ENCODE measurements around the gene NT5C1A. TPM values are rescaled to one million over a fixed set of nuclear protein-coding genes. Genes with fewer than 3 reads are reported as not detected.

NT5C1A gene
- polyA plus RNA-seq, 1 experiment = not detected

DNA sequence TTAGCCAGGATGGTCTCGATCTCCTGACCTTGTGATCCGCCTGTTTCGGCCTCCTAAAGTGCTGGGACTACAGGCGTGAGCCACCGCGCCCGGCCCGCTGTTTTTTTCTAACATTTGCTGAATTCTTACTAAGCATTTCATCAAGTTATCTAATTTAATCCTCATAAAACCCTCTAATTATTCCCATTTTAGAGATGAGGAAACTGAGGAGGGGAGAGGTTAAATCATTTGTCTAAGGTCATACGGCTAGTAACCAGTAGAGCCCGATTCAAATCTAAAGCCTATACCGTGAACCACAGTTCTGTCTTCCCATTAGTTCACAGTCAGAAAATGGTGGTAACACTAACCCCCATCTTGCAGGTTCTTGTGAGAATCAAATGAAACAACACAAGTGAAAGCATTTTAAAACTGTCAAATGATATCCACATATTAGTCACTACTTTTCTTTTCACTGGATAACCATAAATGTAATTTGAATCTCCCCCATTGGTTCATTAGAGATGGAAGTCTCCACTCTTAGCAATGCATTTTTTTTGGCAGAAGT lies 43.0 kb downstream of the NT5C1A start:
- Histone ChIP-seq H3K4me3 (ENCODE audit: low read depth, low read length) (no peak overlapping the region), H3K36me3 (ENCODE audit: control insufficient read depth, insufficient read depth, low read length) (no peaks in the 10 kb centered on the region), H3K27me3 (ENCODE audit: control insufficient read depth, insufficient read depth, low read length) (peaks cover 7% of the 10 kb centered on the region; the same call in 1 of the 2 replicates)
- DNase-seq (ENCODE audit: low read depth) = no peak
- TF ChIP-seq, protein P1, sequence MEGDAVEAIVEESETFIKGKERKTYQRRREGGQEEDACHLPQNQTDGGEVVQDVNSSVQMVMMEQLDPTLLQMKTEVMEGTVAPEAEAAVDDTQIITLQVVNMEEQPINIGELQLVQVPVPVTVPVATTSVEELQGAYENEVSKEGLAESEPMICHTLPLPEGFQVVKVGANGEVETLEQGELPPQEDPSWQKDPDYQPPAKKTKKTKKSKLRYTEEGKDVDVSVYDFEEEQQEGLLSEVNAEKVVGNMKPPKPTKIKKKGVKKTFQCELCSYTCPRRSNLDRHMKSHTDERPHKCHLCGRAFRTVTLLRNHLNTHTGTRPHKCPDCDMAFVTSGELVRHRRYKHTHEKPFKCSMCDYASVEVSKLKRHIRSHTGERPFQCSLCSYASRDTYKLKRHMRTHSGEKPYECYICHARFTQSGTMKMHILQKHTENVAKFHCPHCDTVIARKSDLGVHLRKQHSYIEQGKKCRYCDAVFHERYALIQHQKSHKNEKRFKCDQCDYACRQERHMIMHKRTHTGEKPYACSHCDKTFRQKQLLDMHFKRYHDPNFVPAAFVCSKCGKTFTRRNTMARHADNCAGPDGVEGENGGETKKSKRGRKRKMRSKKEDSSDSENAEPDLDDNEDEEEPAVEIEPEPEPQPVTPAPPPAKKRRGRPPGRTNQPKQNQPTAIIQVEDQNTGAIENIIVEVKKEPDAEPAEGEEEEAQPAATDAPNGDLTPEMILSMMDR (IDR thresholded peaks at IDR 0.05; ENCODE audit: insufficient read depth, low read depth, low read length) = no peak
- ChIA-PET POLR2A (no interaction called here), CTCF (interaction anchor here (1.3 kb wide), 1 partner anchor 24 kb away, joined by 7 read pairs; no protein-coding TSS in a partner anchor)

DNA sequence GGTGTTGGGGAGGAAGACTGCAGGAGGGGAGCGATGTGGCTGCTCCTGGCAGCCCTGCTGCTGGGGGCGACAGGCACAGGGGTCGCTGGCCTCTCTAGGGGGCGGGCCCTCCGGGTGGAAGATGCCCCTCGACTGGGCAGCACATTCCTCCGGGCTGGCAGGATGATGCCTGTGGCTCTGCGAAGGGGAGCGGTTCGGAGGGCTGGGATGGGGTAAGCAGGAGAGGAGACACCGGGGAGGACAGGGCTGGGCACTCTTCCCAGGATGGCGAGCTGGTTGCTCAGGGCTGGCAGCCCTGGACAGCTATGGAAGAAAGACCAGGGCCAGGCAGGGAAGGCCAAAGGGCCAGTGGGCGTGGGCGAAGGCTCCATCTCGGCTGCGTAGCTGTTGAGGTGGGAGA lies 45.3 kb downstream of the NT5C1A start:
- CTCF ChIA-PET = interaction anchor here (1.2 to 2.7 kb wide), 2 partner anchors 9 to 27 kb away, joined by 3 to 7 read pairs; no protein-coding TSS in a partner anchor
- Histone ChIP-seq H3K4me3 (ENCODE audit: low read depth, low read length) (no peak overlapping the region), H3K36me3 (ENCODE audit: control insufficient read depth, insufficient read depth, low read length) (no peaks in the 10 kb centered on the region), H3K27me3 (ENCODE audit: control insufficient read depth, insufficient read depth, low read length) (peaks cover 4% of the 10 kb centered on the region; the same call in 1 of the 2 replicates)
- no peak for DNase-seq (ENCODE audit: low read depth)
- TF ChIP-seq, protein P1 (IDR thresholded peaks at IDR 0.05; ENCODE audit: insufficient read depth, low read depth, low read length) = no peak
- POLR2A ChIA-PET = no interaction called here

DNA sequence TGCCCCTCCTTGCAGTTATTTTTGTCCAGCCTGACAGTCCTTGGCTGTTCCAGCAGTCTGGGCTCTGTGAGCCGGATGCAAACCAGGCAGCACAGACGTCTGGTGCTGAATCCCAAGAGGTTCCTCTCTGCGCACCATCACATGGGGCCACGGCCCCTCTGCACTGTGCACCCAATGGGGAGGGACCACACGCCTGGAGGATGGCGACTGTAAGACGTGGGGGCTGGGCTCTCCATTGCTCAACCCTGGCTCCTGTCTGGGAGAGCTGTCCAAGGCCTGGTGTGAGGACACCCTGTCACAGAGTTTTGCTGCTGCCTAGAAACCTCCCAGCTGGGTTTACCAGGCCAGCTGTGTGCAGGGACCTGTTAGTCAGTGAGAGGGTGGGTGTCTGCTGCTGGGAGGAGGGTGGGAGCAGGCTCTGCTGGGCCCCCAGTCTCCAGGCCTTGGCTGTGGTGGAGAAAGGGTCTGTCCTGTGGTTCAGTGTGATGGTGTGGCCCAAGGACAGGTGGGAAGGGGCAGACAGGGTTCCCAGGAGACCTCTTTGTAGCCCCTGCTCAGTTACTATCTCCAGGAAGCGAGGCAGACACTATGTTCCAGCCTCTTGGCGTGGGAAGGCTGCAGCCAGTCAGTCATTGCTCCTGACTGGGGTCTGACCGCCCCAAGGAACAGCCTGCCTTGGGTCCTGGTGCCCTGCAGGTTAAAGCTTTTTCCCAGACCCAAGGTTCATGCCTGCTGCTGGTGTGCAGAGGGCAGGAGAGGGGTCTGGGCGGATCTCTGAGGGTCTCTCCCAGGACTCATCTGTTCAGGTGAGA lies 46.2 kb downstream of the NT5C1A start:
- CTCF ChIA-PET = interaction anchor here (1.2 to 2.7 kb wide), 2 partner anchors 10 to 28 kb away, joined by 3 to 7 read pairs; no protein-coding TSS in a partner anchor
- Histone ChIP-seq H3K36me3 (ENCODE audit: control insufficient read depth, insufficient read depth, low read length) (no peaks in the 10 kb centered on the region), H3K4me3 (ENCODE audit: low read depth, low read length) (no peak overlapping the region), H3K27me3 (ENCODE audit: control insufficient read depth, insufficient read depth, low read length) (peaks cover 4% of the 10 kb centered on the region; the same call in 1 of the 2 replicates)
- TF ChIP-seq, protein P1 (IDR thresholded peaks at IDR 0.05; ENCODE audit: insufficient read depth, low read depth, low read length) = no peak
- no peak for DNase-seq (ENCODE audit: low read depth)
- POLR2A ChIA-PET = no interaction called here

DNA sequence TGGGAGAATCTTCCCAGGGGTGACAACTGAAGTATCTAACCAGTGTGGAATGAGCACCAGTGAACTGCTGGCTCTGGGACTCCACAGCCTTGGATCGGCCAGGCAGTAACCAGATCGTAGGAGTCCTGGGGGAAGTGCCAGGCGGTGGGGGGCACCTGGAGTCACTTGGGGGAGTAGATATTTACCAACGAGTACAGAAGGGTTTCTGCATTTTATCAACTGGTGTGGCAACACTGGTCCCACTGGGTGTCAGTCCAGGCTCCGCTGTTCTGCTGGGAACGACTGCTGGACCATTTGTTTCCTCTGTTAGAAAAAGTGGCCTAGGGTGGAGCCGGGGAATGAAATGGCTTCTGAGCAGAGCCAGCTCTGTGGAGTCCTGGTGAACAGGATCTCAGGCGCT lies 46.9 kb downstream of the NT5C1A start:
- no peak overlapping the region for H3K4me3 ChIP-seq (ENCODE audit: low read depth, low read length)
- TF ChIP-seq, protein P1 (IDR thresholded peaks at IDR 0.05; ENCODE audit: insufficient read depth, low read depth, low read length) = no peak
- no peak for DNase-seq (ENCODE audit: low read depth)
- peaks cover 4% of the 10 kb centered on the region; the same call in 1 of the 2 replicates for H3K27me3 ChIP-seq (ENCODE audit: control insufficient read depth, insufficient read depth, low read length)
- ChIA-PET CTCF (interaction anchor here (2.7 kb wide), 1 partner anchor 29 kb away, joined by 7 read pairs; no protein-coding TSS in a partner anchor), POLR2A (no interaction called here)
- no peaks in the 10 kb centered on the region for H3K36me3 ChIP-seq (ENCODE audit: control insufficient read depth, insufficient read depth, low read length)

DNA sequence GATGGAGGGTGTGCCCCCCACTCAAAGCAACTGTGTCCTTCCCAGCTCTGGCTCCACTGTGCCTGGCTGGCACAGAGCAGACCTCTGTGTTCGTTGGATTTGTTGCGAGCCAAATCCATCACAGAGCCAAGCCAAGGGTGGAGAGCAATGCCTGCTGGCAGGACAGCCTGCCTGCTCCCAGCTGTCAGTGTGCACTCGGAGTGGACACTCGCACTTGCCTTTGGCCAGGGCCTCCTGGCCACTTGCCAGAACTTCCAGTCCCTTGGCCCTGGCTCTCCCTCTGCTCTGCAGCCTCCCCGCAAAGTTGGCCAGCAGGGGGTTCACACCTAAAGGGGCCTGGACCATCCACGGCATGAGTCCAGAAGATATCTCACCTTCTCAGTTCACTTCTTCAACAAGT lies 48.9 kb downstream of the NT5C1A start:
- POLR2A ChIA-PET = no interaction called here
- CTCF ChIA-PET = interaction anchor here (1.1 to 5.4 kb wide), 2 partner anchors 31 to 34 kb away, joined by 5 to 26 read pairs; no protein-coding TSS in a partner anchor
- Histone ChIP-seq H3K36me3 (ENCODE audit: control insufficient read depth, insufficient read depth, low read length) (no peaks in the 10 kb centered on the region), H3K27me3 (ENCODE audit: control insufficient read depth, insufficient read depth, low read length) (peaks cover 4% of the 10 kb centered on the region; the same call in 1 of the 2 replicates), H3K4me3 (ENCODE audit: low read depth, low read length) (no peak overlapping the region)
- TF ChIP-seq, protein P1 (IDR thresholded peaks at IDR 0.05; ENCODE audit: insufficient read depth, low read depth, low read length) = no peak
- DNase-seq (ENCODE audit: low read depth) = no peak

Measured in BJ (cell line).